GM12892 (cell line): Measurements from ENCODE around the gene UPK3B.
"Not testable (repeated sequence)": the region's sequence is repeated elsewhere in the genome, so short reads cannot be mapped to it uniquely, and the experiment has no call there.

ENCODE experiments used
- POLR2A ChIP-seq: IDR thresholded peaks from 2 replicates; pipeline ENCODE4 v1.6.1; 2011; ENCODE audit warnings: low read depth, low read length, control low read depth
- POLR2AphosphoS5 ChIP-seq: IDR thresholded peaks from 2 replicates; pipeline ENCODE4 v1.6.1; 2011; ENCODE audit warnings: low read depth, low read length, control low read depth
- TAF1 ChIP-seq: IDR thresholded peaks from 2 replicates; pipeline ENCODE4 v1.6.1; 2011; ENCODE audit warnings: low read depth, mild to moderate bottlenecking, control low read depth, low read length, borderline replicate concordance

GRCh38 chr7:76465950-76466349, 44.4 kb upstream of the UPK3B start:
- TF ChIP-seq POLR2AphosphoS5, POLR2A, TAF1: not testable (repeated sequence)
